H9 (cell line): ENCODE measurements around the gene GUCY2F. TPM values are rescaled to one million over a fixed set of nuclear protein-coding genes. Genes with fewer than 3 reads are reported as not detected.

ENCODE experiments used
- DNase-seq: peaks from one replicate; pipeline ENCODE4 v3.0.0-alpha.2; 2017
- H2AFZ ChIP-seq: one replicate; pipeline ENCODE4 v1.6.1; 2013; ENCODE audit warnings: mild to moderate bottlenecking, low read length, control low read depth, moderate library complexity
- H2AK5ac ChIP-seq: 2 replicates; pipeline ENCODE4 v1.6.1; 2013; ENCODE audit warnings: low read length, control low read depth, mixed read lengths; ENCODE audit not compliant: insufficient read length
- H2BK120ac ChIP-seq: one replicate; pipeline ENCODE4 v1.6.1; 2013; ENCODE audit warnings: low read depth, mild to moderate bottlenecking, low read length, control low read depth, inconsistent platforms; ENCODE audit not compliant: poor library complexity, severe bottlenecking
- H2BK12ac ChIP-seq: 2 replicates; pipeline ENCODE4 v1.6.1; 2013; ENCODE audit warnings: low read length, control low read depth, mixed read lengths, low read depth; ENCODE audit not compliant: insufficient read length
- H2BK15ac ChIP-seq: 2 replicates; pipeline ENCODE4 v1.6.1; 2013; ENCODE audit warnings: low read depth, low read length, control low read depth
- H2BK20ac ChIP-seq: one replicate; pipeline ENCODE4 v1.6.1; 2013; ENCODE audit warnings: low read depth, mild to moderate bottlenecking, low read length, control low read depth, inconsistent platforms; ENCODE audit not compliant: poor library complexity, severe bottlenecking
- H2BK5ac ChIP-seq: 2 replicates; pipeline ENCODE4 v1.6.1; 2013; ENCODE audit warnings: low read length, control low read depth, mixed read lengths; ENCODE audit not compliant: insufficient read length
- H3K14ac ChIP-seq: 2 replicates; pipeline ENCODE4 v1.6.1; 2013; ENCODE audit warnings: low read length, control low read depth; ENCODE audit not compliant: insufficient read depth
- H3K18ac ChIP-seq: 2 replicates; pipeline ENCODE4 v1.6.1; 2013; ENCODE audit warnings: low read depth, mild to moderate bottlenecking, mixed read lengths, low read length, control low read depth; ENCODE audit not compliant: insufficient read length
- H3K23ac ChIP-seq: 2 replicates; pipeline ENCODE4 v1.6.1; 2013; ENCODE audit warnings: low read length, control low read depth, mixed read lengths, low read depth; ENCODE audit not compliant: insufficient read length
- H3K23me2 ChIP-seq: 2 replicates; pipeline ENCODE4 v1.6.1; 2013; ENCODE audit warnings: low read depth, mild to moderate bottlenecking, mixed read lengths, low read length, control low read depth; ENCODE audit not compliant: insufficient read length, poor library complexity, severe bottlenecking
- H3K27ac ChIP-seq: 2 replicates; pipeline ENCODE4 v1.5.1; 2013; ENCODE audit warnings: low read length, control low read depth, mixed read lengths, low read depth; ENCODE audit not compliant: insufficient read length
- H3K27me3 ChIP-seq: 2 replicates; pipeline ENCODE4 v1.6.1; 2013; ENCODE audit warnings: low read length, control low read depth, inconsistent platforms; ENCODE audit not compliant: insufficient read depth
- H3K4ac ChIP-seq: 2 replicates; pipeline ENCODE4 v1.6.1; 2013; ENCODE audit warnings: low read depth, mild to moderate bottlenecking, control low read depth, inconsistent platforms, low read length, moderate library complexity
- H3K4me1 ChIP-seq: 2 replicates; pipeline ENCODE4 v1.6.1; 2013; ENCODE audit warnings: low read length, control low read depth, inconsistent platforms; ENCODE audit not compliant: insufficient read depth
- H3K4me2 ChIP-seq: 2 replicates; pipeline ENCODE4 v1.6.1; 2013; ENCODE audit warnings: low read length, control low read depth, mixed read lengths; ENCODE audit not compliant: insufficient read length, insufficient read depth
- H3K56ac ChIP-seq: 2 replicates; pipeline ENCODE4 v1.6.1; 2013; ENCODE audit warnings: low read depth, mild to moderate bottlenecking, mixed read lengths, low read length, control low read depth; ENCODE audit not compliant: insufficient read length
- H3K79me1 ChIP-seq: 2 replicates; pipeline ENCODE4 v1.6.1; 2013; ENCODE audit warnings: low read depth, mild to moderate bottlenecking, moderate library complexity, low read length, control low read depth, inconsistent platforms; ENCODE audit not compliant: insufficient read depth, poor library complexity, severe bottlenecking
- H3K79me2 ChIP-seq: 2 replicates; pipeline ENCODE4 v1.6.1; 2013; ENCODE audit warnings: low read length, control low read depth, inconsistent platforms; ENCODE audit not compliant: insufficient read depth
- H3K9ac ChIP-seq: 2 replicates; pipeline ENCODE4 v1.6.1; 2013; ENCODE audit warnings: low read length, control low read depth, mixed read lengths; ENCODE audit not compliant: insufficient read length; ENCODE audit errors: extremely low read depth
- H3K9me3 ChIP-seq: one replicate; pipeline ENCODE4 v1.6.1; 2013; ENCODE audit warnings: low read depth, low read length, inconsistent platforms; ENCODE audit not compliant: control insufficient read depth
- H3T11ph ChIP-seq: one replicate; pipeline ENCODE4 v1.6.1; 2013; ENCODE audit warnings: mild to moderate bottlenecking, low read length, control low read depth, inconsistent platforms
- H4K20me1 ChIP-seq: one replicate; pipeline ENCODE4 v1.6.1; 2013; ENCODE audit not compliant: control insufficient read depth, insufficient read length, insufficient read depth
- H4K5ac ChIP-seq: 2 replicates; pipeline ENCODE4 v1.6.1; 2013; ENCODE audit warnings: low read depth, mild to moderate bottlenecking, mixed read lengths, low read length, control low read depth; ENCODE audit not compliant: insufficient read length
- H4K8ac ChIP-seq: replicated peaks from 2 replicates; pipeline ENCODE4 v1.6.1; 2013; ENCODE audit warnings: low read length, control low read depth, mixed read lengths, low read depth; ENCODE audit not compliant: insufficient read length
- H4K91ac ChIP-seq: 2 replicates; pipeline ENCODE4 v1.6.1; 2013; ENCODE audit warnings: low read depth, mild to moderate bottlenecking, moderate library complexity, mixed read lengths, low read length, control low read depth; ENCODE audit not compliant: insufficient read length
- H3K27ac Mint-ChIP-seq, 3 experiments: 2 replicates in 2 of 3; 3 replicates in 1 of 3; pipeline ENCODE4 v1.8.0; 2020 to 2021; ENCODE audit warnings: mixed read lengths in 3 of 3, mild to moderate bottlenecking in 1 of 3, moderate library complexity in 1 of 3
- H3K27me3 Mint-ChIP-seq: 2 replicates; pipeline ENCODE4 v1.8.0; 2021; ENCODE audit warnings: low read depth, mild to moderate bottlenecking, moderate library complexity, mixed read lengths
- H3K36me3 Mint-ChIP-seq, 3 experiments: 2 replicates in 2 of 3; 3 replicates in 1 of 3; pipeline ENCODE4 v1.8.0; 2020 to 2021; ENCODE audit warnings: low read depth in 3 of 3, mixed read lengths in 3 of 3; ENCODE audit not compliant: insufficient read depth in 1 of 3
- H3K4me1 Mint-ChIP-seq, 2 experiments: 2 replicates each; pipeline ENCODE4 v1.8.0; 2020; ENCODE audit warnings: mixed read lengths in 2 of 2
- H3K4me3 Mint-ChIP-seq, 2 experiments: 2 replicates in 1 of 2; 3 replicates in 1 of 2; pipeline ENCODE4 v1.8.0; 2020 to 2021; ENCODE audit warnings: mild to moderate bottlenecking in 2 of 2, mixed read lengths in 2 of 2, moderate library complexity in 1 of 2
- H3K9me3 Mint-ChIP-seq, 2 experiments: 2 replicates in 1 of 2; 3 replicates in 1 of 2; pipeline ENCODE4 v1.8.0; 2020; ENCODE audit warnings: mild to moderate bottlenecking in 2 of 2, mixed read lengths in 2 of 2, moderate library complexity in 1 of 2
- WGBS: extraction: QIAGEN DNeasy Blood & Tissue Kit; methylation state at CpG from one replicate; pipeline ENCODE4 v1.1.7; 2013; ENCODE audit warnings: missing lambda C conversion rate, low lambda C conversion rate, mixed read lengths; ENCODE audit not compliant: insufficient read length; ENCODE audit errors: extremely low coverage; 5-methylcytosine and 5-hydroxymethylcytosine counted together
- total RNA-seq: library from RNA; stranded (reverse); gene quantifications from 2 replicates; pipeline ENCODE4 v1.2.1, GENCODE V29; 2021
- TF ChIP-seq, protein P1 (sequence below): fragments of 200-600 bp; sonication (generic); conservative IDR thresholded peaks from 3 replicates; pipeline ENCODE4 v1.8.0; 2021; ENCODE audit warnings: antibody characterized with exemption, mild to moderate bottlenecking

Gene GUCY2F
- total RNA-seq, 1 experiment from 2014 or later, result 0.11 TPM

DNA sequence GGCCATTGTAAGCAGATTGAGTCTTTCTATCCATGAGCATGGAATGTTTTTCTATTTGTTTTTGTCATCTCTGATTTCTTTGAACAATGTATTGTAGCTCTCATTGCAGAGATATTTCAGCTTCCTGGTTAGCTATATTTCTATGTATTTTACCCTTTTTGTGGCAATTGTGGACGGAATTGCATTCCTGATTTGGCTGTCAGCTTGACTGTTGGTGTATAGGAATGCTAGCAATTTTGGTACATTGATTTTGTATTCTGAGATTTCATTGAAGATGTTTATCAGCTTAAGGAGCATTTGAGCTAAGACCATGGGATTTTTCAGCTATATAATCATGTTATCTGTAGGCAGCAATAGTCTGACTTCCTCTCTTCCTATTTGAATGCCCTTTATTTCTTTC is 154.6 kb downstream of the GUCY2F start:
- H3K23ac ChIP-seq, result no peak overlapping the region
- no peak overlapping the region for H2AFZ ChIP-seq

More for the DNA sequence above, 154.6 kb downstream of the GUCY2F start:
- Histone ChIP-seq H2BK20ac (no peak overlapping the region), H3K23me2 (no peaks in the 10 kb centered on the region), H3K4me2 (no peak overlapping the region), H3K79me1 (no peaks in the 10 kb centered on the region), H4K91ac (no peak overlapping the region), H4K20me1 (no peaks in the 10 kb centered on the region), H2BK120ac (no peak overlapping the region), H3K56ac (no peak overlapping the region), H3K9ac (no peak overlapping the region), H3K4me1 (no peaks in the 10 kb centered on the region), H3K79me2 (no peaks in the 10 kb centered on the region), H3K27me3 (no peaks in the 10 kb centered on the region), H2AK5ac (no peak overlapping the region), H2BK15ac (no peak overlapping the region), H3T11ph (no peak overlapping the region), H2BK5ac (no peak overlapping the region), H4K8ac (no peak overlapping the region), H3K9me3 (no peaks in the 10 kb centered on the region), H3K18ac (no peak overlapping the region), H4K5ac (no peak overlapping the region), H3K14ac (no peak overlapping the region), H2BK12ac (no peak overlapping the region), H3K27ac (no peak overlapping the region), H3K4ac (no peak overlapping the region)
- no peak for DNase-seq
- Mint-ChIP-seq H3K27ac (no peak overlapping the region), H3K27me3 (no peaks in the 10 kb centered on the region), H3K4me1 (peaks cover 11% of the 10 kb centered on the region in 2 experiments), H3K4me3 (no peak overlapping the region), H3K9me3 (peaks cover 23 to 31% of the 10 kb centered on the region in 2 experiments; a peak in 4 of 5 replicates), H3K36me3 (peaks cover 4 to 26% (median 5%) of the 10 kb centered on the region in 3 experiments; a peak in 6 of 7 replicates)
- TF ChIP-seq, protein P1, sequence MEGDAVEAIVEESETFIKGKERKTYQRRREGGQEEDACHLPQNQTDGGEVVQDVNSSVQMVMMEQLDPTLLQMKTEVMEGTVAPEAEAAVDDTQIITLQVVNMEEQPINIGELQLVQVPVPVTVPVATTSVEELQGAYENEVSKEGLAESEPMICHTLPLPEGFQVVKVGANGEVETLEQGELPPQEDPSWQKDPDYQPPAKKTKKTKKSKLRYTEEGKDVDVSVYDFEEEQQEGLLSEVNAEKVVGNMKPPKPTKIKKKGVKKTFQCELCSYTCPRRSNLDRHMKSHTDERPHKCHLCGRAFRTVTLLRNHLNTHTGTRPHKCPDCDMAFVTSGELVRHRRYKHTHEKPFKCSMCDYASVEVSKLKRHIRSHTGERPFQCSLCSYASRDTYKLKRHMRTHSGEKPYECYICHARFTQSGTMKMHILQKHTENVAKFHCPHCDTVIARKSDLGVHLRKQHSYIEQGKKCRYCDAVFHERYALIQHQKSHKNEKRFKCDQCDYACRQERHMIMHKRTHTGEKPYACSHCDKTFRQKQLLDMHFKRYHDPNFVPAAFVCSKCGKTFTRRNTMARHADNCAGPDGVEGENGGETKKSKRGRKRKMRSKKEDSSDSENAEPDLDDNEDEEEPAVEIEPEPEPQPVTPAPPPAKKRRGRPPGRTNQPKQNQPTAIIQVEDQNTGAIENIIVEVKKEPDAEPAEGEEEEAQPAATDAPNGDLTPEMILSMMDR, result no peak
- no CpG with 5 or more reads among the region's 1 CpG for WGBS

Other genes with a start within 250 kb of the GUCY2F start
- 20.3 TPM in 2 replicates for gene NXT2, start 54.8 kb upstream of the GUCY2F start, total RNA-seq
- 3.6 and 3.7 TPM in 2 replicates for gene KCNE5, start 143.1 kb upstream of the GUCY2F start, total RNA-seq